ENCODE measurements around the gene ITGAX.

The ITGAX gene

GRCh38 chr16:31350275-31351005, 4.5 kb upstream of the ITGAX start:
- DNase-seq: peak in 1 of 5 donors; percentile 39

GRCh38 chr16:31351246-31351941, 3.6 kb upstream of the ITGAX start:
- DNase-seq: no peak

GRCh38 chr16:31351942-31352325, 3.0 kb upstream of the ITGAX start:
- peak in 1 of 5 donors; percentile 64 for DNase-seq

GRCh38 chr16:31352376-31353115, 2.4 kb upstream of the ITGAX start:
- no peak for DNase-seq

GRCh38 chr16:31355431-31356100, 590 bp downstream of the ITGAX start:
- DNase-seq: no peak

- DNase-seq: no peak
Observed at GRCh38 chr16:31356566-31357323, 1.8 kb downstream of the ITGAX start.

GRCh38 chr16:31357324-31358109, 2.5 kb downstream of the ITGAX start:
- DNase-seq: peak in 1 of 5 donors; percentile 29

GRCh38 chr16:31360251-31360650, 5.3 kb downstream of the ITGAX start:
- DNase-seq: no peak

- no peak for DNase-seq
Observed at GRCh38 chr16:31361201-31362110, 6.5 kb downstream of the ITGAX start.

GRCh38 chr16:31362476-31363405, 7.8 kb downstream of the ITGAX start:
- no peak for DNase-seq

- DNase-seq: no peak
Observed at GRCh38 chr16:31363721-31364120, 8.7 kb downstream of the ITGAX start.

GRCh38 chr16:31364421-31364820, 9.4 kb downstream of the ITGAX start:
- DNase-seq: no peak

GRCh38 chr16:31365131-31365865, 10.3 kb downstream of the ITGAX start:
- DNase-seq: no peak

GRCh38 chr16:31367853-31368252, 12.9 kb downstream of the ITGAX start:
- no peak for DNase-seq

- no peak for DNase-seq
Observed at GRCh38 chr16:31371008-31371407, 16.0 kb downstream of the ITGAX start.

GRCh38 chr16:31371619-31372484, 16.9 kb downstream of the ITGAX start:
- no peak for DNase-seq

- no peak for DNase-seq
Observed at GRCh38 chr16:31373235-31373634, 18.3 kb downstream of the ITGAX start.

Data from T-helper 1 cell (primary cell).